ENCODE results near the gene CKAP2L.

- TF ChIP-seq, protein P1, sequence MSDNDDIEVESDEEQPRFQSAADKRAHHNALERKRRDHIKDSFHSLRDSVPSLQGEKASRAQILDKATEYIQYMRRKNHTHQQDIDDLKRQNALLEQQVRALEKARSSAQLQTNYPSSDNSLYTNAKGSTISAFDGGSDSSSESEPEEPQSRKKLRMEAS (IDR thresholded peaks at IDR 0.05) = no peak
- no peak for TF ChIP-seq EP300 (IDR thresholded peaks at IDR 0.05; ENCODE audit: borderline replicate concordance)
- no peak for TF ChIP-seq CREB1 (IDR thresholded peaks at IDR 0.05; ENCODE audit: low read depth)
Measured at GRCh38 chr2:112709703-112710102, 54.7 kb downstream of the CKAP2L start.
